ENCODE measurements around the gene MYOG.

The MYOG gene

DNA sequence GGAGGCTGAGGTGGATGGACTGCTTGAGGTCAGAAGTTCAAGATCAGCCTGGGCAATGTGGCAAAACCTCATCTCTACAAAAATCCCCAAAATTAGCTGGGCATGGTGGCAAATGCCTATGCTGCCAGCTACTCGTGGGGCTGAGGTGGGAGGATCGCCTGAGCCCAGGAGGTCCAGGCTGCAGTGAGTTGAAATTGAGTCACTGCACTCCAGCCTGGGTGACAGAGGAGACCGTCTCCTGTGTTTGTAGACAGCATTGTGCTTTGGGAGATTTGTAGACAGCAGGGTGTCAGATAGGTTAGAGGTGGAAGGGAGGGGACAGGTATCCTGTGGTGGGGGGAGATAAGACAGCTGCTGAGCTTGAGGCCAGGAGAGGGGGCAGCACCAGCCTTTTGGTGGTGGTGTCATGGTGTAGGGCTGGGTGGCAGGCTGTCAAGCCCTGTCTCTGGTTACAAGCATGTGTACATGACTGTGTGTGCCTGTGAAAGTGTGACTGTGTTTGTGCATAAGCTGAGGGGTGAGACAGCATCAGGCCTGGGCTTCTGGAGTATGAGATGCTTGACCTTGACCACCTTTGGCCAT lies 44.4 kb downstream of the MYOG start:
- Histone ChIP-seq H3K9me2 (ENCODE audit: low read depth, low read length) (no peaks in the 10 kb centered on the region), H2AFZ (ENCODE audit: low read length) (no peak overlapping the region), H3K27me3 (ENCODE audit: insufficient read depth, low read length) (no peaks in the 10 kb centered on the region; the same call in 1 of the 2 replicates), H3K4me3 (ENCODE audit: low read depth, low read length, poor library complexity, severe bottlenecking) (no peak overlapping the region), H3F3A (ENCODE audit: insufficient read depth, low read length) (no peaks in the 10 kb centered on the region), H3K27ac (ENCODE audit: low read depth, low read length, poor library complexity, severe bottlenecking) (no peak overlapping the region), H3K9ac (ENCODE audit: low read length) (no peak overlapping the region), H3K4me1 (ENCODE audit: insufficient read depth, low read length, severe bottlenecking) (no peaks in the 10 kb centered on the region), H4K20me1 (ENCODE audit: insufficient read depth, low read length) (no peaks in the 10 kb centered on the region), H3K79me2 (ENCODE audit: insufficient read depth, low read length) (no peaks in the 10 kb centered on the region), H3K36me3 (ENCODE audit: insufficient read depth, low read length) (no peaks in the 10 kb centered on the region), H3K9me3 (ENCODE audit: low read length) (no peaks in the 10 kb centered on the region), H3K4me2 (ENCODE audit: low read length) (no peak overlapping the region)
- TF ChIP-seq EZH2 (IDR thresholded peaks at IDR 0.05; ENCODE audit: borderline replicate concordance, low read length): no peak
- TF ChIP-seq, protein P1, sequence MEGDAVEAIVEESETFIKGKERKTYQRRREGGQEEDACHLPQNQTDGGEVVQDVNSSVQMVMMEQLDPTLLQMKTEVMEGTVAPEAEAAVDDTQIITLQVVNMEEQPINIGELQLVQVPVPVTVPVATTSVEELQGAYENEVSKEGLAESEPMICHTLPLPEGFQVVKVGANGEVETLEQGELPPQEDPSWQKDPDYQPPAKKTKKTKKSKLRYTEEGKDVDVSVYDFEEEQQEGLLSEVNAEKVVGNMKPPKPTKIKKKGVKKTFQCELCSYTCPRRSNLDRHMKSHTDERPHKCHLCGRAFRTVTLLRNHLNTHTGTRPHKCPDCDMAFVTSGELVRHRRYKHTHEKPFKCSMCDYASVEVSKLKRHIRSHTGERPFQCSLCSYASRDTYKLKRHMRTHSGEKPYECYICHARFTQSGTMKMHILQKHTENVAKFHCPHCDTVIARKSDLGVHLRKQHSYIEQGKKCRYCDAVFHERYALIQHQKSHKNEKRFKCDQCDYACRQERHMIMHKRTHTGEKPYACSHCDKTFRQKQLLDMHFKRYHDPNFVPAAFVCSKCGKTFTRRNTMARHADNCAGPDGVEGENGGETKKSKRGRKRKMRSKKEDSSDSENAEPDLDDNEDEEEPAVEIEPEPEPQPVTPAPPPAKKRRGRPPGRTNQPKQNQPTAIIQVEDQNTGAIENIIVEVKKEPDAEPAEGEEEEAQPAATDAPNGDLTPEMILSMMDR (IDR thresholded peaks at IDR 0.05; ENCODE audit: low read length): no peak

DNA sequence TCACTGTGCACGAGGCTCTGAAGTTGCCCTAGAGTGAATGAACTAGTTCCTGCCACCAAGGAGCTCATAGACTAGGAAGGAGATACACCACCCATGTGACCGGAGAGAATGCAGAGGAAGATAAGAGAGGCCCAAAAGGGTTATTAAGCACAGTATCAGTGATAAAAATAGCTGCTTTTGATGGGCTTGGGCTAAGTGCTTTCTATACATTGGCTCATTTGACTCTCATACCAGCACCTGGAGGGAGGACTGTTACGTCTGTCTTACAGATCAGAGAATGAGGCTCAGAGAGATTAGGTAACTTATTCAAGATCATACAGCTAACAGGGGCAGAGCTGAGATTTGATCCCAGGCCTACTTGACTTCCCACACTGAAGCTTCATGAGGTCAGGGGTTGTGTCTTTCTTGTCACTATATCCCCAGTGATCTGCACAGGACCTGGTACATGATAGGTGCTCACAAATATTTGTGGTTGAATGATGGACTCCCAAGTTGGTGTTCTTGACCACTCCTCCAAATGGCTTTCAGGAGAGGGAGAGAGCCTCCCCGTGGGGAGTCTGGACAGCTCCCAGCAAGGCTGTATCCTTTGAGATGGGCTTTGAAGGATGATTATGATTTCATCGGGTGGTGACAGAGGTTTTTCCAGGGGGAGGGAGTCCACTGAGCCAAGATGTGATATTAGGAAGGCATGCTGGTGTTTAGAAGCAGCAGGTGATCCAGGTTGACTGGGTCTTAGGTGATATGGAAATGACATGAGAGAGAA lies 45.1 kb downstream of the MYOG start:
- H3K4me1 ChIP-seq (ENCODE audit: insufficient read depth, low read length, severe bottlenecking): no peaks in the 10 kb centered on the region
- no peaks in the 10 kb centered on the region for H4K20me1 ChIP-seq (ENCODE audit: insufficient read depth, low read length)
- TF ChIP-seq EZH2 (IDR thresholded peaks at IDR 0.05; ENCODE audit: borderline replicate concordance, low read length): no peak
- TF ChIP-seq, protein P1 (IDR thresholded peaks at IDR 0.05; ENCODE audit: low read length): no peak
- H3K27me3 ChIP-seq (ENCODE audit: insufficient read depth, low read length): no peaks in the 10 kb centered on the region; the same call in 1 of the 2 replicates
- no peaks in the 10 kb centered on the region for H3F3A ChIP-seq (ENCODE audit: insufficient read depth, low read length)
- H3K79me2 ChIP-seq (ENCODE audit: insufficient read depth, low read length): no peaks in the 10 kb centered on the region
- no peaks in the 10 kb centered on the region for H3K9me3 ChIP-seq (ENCODE audit: low read length)
- no peak overlapping the region for H3K4me3 ChIP-seq (ENCODE audit: low read depth, low read length, poor library complexity, severe bottlenecking)
- H3K36me3 ChIP-seq (ENCODE audit: insufficient read depth, low read length): no peaks in the 10 kb centered on the region
- no peak overlapping the region for H3K9ac ChIP-seq (ENCODE audit: low read length)
- H3K4me2 ChIP-seq (ENCODE audit: low read length): no peak overlapping the region
- H3K9me2 ChIP-seq (ENCODE audit: low read depth, low read length): no peaks in the 10 kb centered on the region
- no peak overlapping the region for H3K27ac ChIP-seq (ENCODE audit: low read depth, low read length, poor library complexity, severe bottlenecking)
- no peak overlapping the region for H2AFZ ChIP-seq (ENCODE audit: low read length)

DNA sequence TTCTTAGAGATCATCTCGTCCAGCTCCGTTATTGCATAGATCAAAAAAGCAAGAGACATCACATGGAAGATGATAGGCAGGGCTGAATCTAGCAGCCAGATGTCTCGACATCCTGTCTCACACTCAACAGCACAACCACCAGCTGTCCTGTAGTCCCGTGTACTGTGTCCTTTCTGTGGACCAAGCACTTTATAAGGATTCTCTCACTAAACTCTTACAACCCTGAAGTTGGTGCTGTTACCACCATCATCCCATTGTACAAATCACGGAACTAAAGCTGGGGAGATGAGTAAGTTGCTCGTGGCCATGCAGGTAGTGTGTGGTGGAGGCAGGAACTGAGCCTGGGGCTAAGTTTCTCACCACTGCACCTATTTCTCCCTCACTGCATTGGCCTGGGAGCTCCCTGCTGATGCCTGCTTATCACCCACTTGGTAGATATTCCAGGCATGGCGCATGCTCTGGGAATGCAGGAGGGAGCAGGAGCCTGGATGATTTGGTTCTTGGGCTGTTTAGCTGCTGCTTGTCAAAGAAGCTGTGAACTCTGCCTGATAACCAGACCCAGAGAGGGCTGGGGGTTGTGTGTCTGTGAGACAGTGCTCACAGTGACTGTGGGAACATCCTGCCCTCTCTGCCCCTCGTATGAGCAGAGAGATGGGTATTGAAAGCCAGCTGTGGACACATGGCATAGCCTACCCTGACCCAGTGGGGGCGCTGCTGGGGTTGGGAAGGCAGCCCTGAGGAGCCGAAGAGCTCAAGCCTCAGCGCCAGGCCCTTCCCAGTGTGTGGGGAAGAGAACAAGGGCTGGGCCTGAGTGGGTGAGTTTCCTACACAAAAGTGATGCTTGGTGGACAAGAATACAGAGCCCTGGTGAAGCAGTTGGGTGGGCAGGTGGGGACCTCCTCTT lies 46.0 kb downstream of the MYOG start:
- H3K27ac ChIP-seq (ENCODE audit: low read depth, low read length, poor library complexity, severe bottlenecking): no peak overlapping the region
- no peak overlapping the region for H3K9ac ChIP-seq (ENCODE audit: low read length)

More for the DNA sequence above, 46.0 kb downstream of the MYOG start:
- Histone ChIP-seq H2AFZ (ENCODE audit: low read length) (no peak overlapping the region), H3K9me3 (ENCODE audit: low read length) (no peaks in the 10 kb centered on the region), H3K27me3 (ENCODE audit: insufficient read depth, low read length) (no peaks in the 10 kb centered on the region; the same call in 1 of the 2 replicates), H4K20me1 (ENCODE audit: insufficient read depth, low read length) (no peaks in the 10 kb centered on the region), H3K4me3 (ENCODE audit: low read depth, low read length, poor library complexity, severe bottlenecking) (no peak overlapping the region), H3F3A (ENCODE audit: insufficient read depth, low read length) (no peaks in the 10 kb centered on the region), H3K4me1 (ENCODE audit: insufficient read depth, low read length, severe bottlenecking) (no peaks in the 10 kb centered on the region), H3K9me2 (ENCODE audit: low read depth, low read length) (no peaks in the 10 kb centered on the region), H3K36me3 (ENCODE audit: insufficient read depth, low read length) (no peaks in the 10 kb centered on the region), H3K4me2 (ENCODE audit: low read length) (no peak overlapping the region), H3K79me2 (ENCODE audit: insufficient read depth, low read length) (no peaks in the 10 kb centered on the region)
- TF ChIP-seq, protein P1 (IDR thresholded peaks at IDR 0.05; ENCODE audit: low read length): peak; percentile 42
- TF ChIP-seq EZH2 (IDR thresholded peaks at IDR 0.05; ENCODE audit: borderline replicate concordance, low read length): no peak
